ENCODE data around the gene PRDX6.
"Not testable (repeated sequence)": the region's sequence is repeated elsewhere in the genome, so short reads cannot be mapped to it uniquely, and the experiment has no call there.

Gene PRDX6

DNA sequence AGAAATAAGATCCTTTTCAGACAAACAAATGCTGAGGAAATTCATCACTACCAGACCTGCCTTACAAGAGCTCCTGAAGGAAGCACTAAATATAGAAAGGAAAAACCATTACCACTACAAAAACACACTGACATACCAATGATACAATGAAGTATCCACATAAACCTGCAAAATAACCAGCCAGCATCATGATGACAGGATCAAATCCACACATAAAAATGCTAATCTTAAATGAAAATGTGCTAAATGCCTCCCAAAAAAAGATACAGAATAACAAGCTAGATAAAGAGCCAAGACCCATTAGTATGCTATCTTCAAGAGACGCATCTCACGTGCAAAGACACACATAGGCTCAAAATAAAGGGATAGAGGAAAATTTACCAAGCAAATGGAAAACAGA is 14.5 kb upstream of the PRDX6 start:
- in situ Hi-C loops (cut with MboI; ENCODE audit: low sequenced_read_pairs) = not testable (repeated sequence)

DNA sequence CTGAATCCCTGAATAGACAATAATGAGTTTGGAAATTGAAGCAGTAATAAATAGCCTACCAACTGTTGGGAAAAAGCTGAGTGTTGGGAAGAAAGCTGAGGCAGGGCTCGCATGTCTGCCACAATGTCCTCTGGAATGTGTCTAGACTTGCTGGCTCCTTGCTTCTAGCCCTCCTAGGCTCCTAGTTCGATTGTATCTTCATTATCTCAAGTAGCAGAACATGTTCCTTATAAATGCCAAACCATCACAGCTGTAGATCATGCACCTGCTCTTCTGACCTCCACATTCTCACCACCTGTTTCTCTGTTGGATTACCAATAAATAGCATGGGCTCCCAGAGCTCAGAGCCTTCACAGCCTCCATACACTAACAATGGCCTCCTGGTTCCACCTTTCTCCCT is 12.9 kb upstream of the PRDX6 start:
- in situ Hi-C loops (cut with MboI; ENCODE audit: low sequenced_read_pairs) = not testable (repeated sequence)

- in situ Hi-C loops (cut with MboI; ENCODE audit: low sequenced_read_pairs) = no loop called here
These were observed 9.7 kb upstream of the PRDX6 start for GRCh38 chr1:173467426-173467825.

- in situ Hi-C loops (cut with MboI; ENCODE audit: low sequenced_read_pairs) = no loop called here
These were observed 7.5 kb upstream of the PRDX6 start for GRCh38 chr1:173469656-173470055.

- in situ Hi-C loops (cut with MboI; ENCODE audit: low sequenced_read_pairs) = no loop called here
These were observed 6.5 kb upstream of the PRDX6 start for GRCh38 chr1:173470608-173471007.

GRCh38 chr1:173473599-173474011 is 3.5 kb upstream of the PRDX6 start:
- in situ Hi-C loops (cut with MboI; ENCODE audit: low sequenced_read_pairs) = no loop called here

GRCh38 chr1:173474097-173474779 is 2.9 kb upstream of the PRDX6 start:
- in situ Hi-C loops (cut with MboI; ENCODE audit: low sequenced_read_pairs) = no loop called here

GRCh38 chr1:173474780-173475421 is 2.2 kb upstream of the PRDX6 start:
- in situ Hi-C loops (cut with MboI; ENCODE audit: low sequenced_read_pairs) = not testable (repeated sequence)

DNA sequence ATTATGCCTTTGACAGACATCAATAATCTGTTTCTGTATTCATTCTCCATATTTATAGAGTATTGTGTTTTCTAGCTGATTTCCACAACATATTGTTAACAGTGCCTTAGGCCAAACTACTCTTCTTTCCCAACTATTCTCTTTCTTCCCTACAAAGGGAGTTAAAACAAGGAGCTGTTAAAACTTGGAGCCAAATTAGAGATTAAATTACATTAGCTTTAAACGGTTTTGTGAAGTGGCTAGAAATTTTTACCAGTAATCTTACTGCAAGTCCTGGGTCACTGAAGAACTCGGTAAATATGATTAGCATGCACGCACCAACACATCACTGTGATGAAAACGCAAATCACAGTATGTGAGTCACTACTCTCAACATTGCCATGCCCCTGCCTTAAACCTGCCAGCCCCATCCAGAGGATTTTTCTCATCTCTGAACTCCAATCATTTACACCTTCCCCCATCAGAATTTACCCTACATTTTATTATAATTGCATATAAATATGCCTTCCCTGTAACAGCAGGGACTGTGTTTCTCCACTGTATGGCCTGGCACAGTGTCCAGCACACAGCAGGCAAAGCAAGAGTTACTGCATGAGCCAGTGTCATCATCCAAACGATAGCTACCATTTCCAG is 1.5 kb upstream of the PRDX6 start:
- in situ Hi-C loops (cut with MboI; ENCODE audit: low sequenced_read_pairs) = no loop called here

DNA sequence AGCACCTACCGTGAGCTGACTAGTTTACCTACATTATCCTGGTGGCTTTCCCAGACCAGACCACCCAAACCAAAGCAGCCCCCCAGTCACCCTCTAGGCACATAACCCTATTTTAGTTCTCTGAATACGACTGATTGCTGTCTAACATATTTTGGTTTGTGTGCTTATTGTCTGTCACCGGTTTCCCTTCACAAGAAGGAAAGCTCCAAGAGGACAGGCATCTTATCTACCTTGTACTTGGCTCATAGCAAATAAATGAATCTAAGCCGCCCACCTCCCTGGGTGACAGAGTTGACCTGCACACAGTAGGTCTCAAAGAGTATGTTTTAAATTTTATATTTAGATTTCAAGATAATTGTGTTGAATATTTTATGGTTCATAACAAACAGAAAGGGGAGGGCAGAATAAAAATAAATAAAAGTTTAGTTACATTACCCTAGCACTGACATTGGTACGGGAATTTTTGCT is 904 bp upstream of the PRDX6 start:
- in situ Hi-C loops (cut with MboI; ENCODE audit: low sequenced_read_pairs) = no loop called here

DNA sequence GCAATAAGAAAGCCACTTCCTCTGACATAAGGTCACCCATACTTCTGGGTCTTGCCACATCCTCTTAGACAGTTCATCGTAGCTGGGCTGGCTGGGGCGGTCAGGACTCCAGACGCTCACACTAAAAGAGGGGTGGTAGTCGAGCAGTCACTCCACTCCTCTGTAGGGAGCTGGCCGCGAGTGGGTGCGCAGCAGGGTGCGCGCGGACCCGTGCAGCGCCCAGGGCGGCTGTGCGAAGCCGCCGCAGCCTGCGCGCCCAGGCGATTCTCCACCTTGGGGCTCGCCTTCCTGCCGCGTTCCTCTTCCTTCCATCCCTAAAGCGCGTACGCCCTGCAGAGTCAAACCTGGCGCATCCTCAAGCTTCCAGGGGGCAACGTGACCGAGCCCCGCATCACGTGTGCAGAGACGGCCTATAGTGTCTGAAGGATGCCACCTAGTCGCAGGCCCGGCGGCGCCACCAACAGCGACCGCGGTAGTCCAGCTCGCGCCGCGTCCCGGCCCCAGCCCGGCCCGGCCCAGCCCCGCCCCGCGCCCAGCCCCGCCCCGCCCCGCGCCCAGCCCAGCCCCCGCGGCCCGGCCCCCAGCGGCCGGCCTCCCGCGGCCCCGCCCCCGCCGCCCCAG is 360 bp upstream of the PRDX6 start:
- in situ Hi-C loops (cut with MboI; ENCODE audit: low sequenced_read_pairs) = no loop called here

- in situ Hi-C loops (cut with MboI; ENCODE audit: low sequenced_read_pairs) = no loop called here
These were observed 1.0 kb downstream of the PRDX6 start for GRCh38 chr1:173478094-173478674.

- in situ Hi-C loops (cut with MboI; ENCODE audit: low sequenced_read_pairs) = no loop called here
These were observed 2.5 kb downstream of the PRDX6 start for GRCh38 chr1:173479649-173480048.

DNA sequence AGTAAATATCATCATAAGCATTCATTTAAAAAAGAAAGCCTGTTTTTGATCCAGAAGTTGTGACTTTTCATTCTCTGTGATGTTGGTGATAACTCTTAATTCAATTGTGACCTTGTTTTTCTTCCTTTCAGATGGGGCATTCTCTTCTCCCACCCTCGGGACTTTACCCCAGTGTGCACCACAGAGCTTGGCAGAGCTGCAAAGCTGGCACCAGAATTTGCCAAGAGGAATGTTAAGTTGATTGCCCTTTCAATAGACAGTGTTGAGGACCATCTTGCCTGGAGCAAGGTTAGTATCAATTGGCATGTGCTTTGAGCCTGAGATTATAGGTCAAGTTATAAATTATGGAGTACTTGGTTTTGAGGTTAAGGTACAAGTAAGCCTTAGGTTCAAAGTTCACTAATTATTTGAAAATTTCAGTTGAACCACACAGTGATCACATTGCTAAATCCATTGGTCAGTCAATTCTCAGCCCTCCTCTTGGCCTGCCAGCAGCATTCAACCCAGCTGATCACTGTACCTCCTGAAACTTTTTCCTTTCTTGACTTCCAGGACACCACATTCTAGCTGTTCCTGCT is 4.1 kb downstream of the PRDX6 start:
- in situ Hi-C loops (cut with MboI; ENCODE audit: low sequenced_read_pairs) = no loop called here

- in situ Hi-C loops (cut with MboI; ENCODE audit: low sequenced_read_pairs) = no loop called here
These were observed 5.5 kb downstream of the PRDX6 start for GRCh38 chr1:173482683-173483082.

- in situ Hi-C loops (cut with MboI; ENCODE audit: low sequenced_read_pairs) = no loop called here
These were observed 7.1 kb downstream of the PRDX6 start for GRCh38 chr1:173484276-173484675.

DNA sequence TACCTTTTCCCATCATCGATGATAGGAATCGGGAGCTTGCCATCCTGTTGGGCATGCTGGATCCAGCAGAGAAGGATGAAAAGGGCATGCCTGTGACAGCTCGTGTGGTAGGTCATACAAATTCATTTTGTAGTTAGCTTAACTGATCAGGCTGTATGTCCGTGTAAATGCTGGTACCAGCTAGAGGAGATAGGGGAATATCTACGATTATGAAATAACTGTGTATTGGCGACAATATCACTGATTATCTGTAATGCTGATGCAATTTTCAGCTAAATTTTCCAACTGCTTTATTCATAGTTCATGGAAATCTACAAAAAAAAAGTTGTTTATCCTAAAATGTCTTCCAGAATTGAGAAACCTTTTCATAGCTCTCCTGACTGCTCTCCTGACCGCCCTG is 8.3 kb downstream of the PRDX6 start:
- in situ Hi-C loops (cut with MboI; ENCODE audit: low sequenced_read_pairs) = no loop called here

GRCh38 chr1:173488001-173488400 is 10.9 kb downstream of the PRDX6 start:
- in situ Hi-C loops (cut with MboI; ENCODE audit: low sequenced_read_pairs) = no loop called here

DNA sequence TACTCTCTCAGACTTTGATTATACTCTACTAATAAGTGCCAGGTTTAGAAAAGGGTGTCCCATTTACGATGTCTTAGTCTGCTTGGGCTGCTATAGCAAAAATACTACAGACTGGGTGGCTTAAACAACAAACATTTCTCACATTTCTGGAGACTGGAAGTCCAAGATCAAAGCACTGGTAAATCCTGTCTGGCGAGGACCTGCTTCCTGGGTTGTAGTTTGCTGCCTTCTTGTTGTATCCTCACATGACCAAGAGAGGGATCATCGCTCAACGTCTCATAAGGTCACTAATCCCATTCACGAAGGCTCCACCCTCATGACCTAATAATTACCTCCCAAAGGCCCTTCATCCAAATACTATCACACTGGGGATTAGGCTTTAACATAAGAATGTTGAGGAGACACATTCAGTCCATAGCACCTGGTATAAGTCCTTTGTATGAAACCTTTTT is 12.0 kb downstream of the PRDX6 start:
- in situ Hi-C loops (cut with MboI; ENCODE audit: low sequenced_read_pairs) = no loop called here

GRCh38 chr1:173489929-173490328 is 12.8 kb downstream of the PRDX6 start:
- in situ Hi-C loops (cut with MboI; ENCODE audit: low sequenced_read_pairs) = no loop called here

DNA sequence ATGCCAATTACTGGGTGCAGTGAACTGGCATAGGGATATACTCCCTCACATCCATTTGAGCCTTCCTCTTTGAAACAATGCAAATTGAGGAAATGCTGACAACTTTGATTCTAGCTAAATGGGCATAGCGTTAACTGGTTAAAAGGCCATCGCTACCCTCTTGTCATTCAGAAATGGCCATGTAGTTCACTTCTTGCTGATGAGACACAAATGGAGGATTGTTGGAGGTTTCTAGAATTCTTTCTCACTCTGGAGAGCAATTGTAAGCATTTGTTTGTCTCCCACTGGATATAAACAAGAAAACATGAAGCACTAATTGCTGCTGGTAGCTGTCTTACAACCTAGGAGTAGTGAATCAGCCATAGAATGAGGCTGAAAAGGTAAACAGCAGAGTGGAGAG is 14.4 kb downstream of the PRDX6 start:
- in situ Hi-C loops (cut with MboI; ENCODE audit: low sequenced_read_pairs) = no loop called here
